Endodermal cell (in vitro differentiated cells): ENCODE data around the gene LDLRAD4. TPM values are rescaled to one million over a fixed set of nuclear protein-coding genes. Genes with fewer than 3 reads are reported as not detected.
A peak's percentile ranks its signal among the peaks of the same experiment; 100 is the strongest.

Experiments
- DNase-seq: peaks from one replicate; pipeline ENCODE4 v3.0.0-alpha.2; 2017
- H3K27ac ChIP-seq: 2 replicates; pipeline ENCODE4 v1.5.1; 2013; ENCODE audit warnings: mild to moderate bottlenecking, low read depth, low read length, moderate library complexity
- H3K27me3 ChIP-seq: 2 replicates; pipeline ENCODE4 v1.6.1; 2013; ENCODE audit warnings: mild to moderate bottlenecking, low read length, moderate library complexity; ENCODE audit not compliant: insufficient read depth, control insufficient read depth, poor library complexity, severe bottlenecking
- H3K36me3 ChIP-seq: 2 replicates; pipeline ENCODE4 v1.7.0; 2013; ENCODE audit warnings: mild to moderate bottlenecking, low read length, moderate library complexity; ENCODE audit not compliant: control insufficient read depth, insufficient read depth
- H3K4me1 ChIP-seq: one replicate; pipeline ENCODE4 v1.7.0; 2013; ENCODE audit warnings: low read length; ENCODE audit not compliant: control insufficient read depth, insufficient read depth
- H3K4me3 ChIP-seq: 2 replicates; pipeline ENCODE4 v1.5.1; 2013; ENCODE audit warnings: mild to moderate bottlenecking, low read length, moderate library complexity
- H3K9ac ChIP-seq: 2 replicates; pipeline ENCODE4 v1.6.1; 2013; ENCODE audit warnings: mild to moderate bottlenecking, low read length, moderate library complexity; ENCODE audit not compliant: poor library complexity, severe bottlenecking; ENCODE audit errors: extremely low read depth
- H3K9me3 ChIP-seq: 2 replicates; pipeline ENCODE4 v1.6.1; 2013; ENCODE audit warnings: mild to moderate bottlenecking, low read length, moderate library complexity; ENCODE audit not compliant: control insufficient read depth
- H3K27ac Mint-ChIP-seq: 2 replicates; pipeline ENCODE4 v1.8.0; 2020; ENCODE audit warnings: mixed read lengths
- H3K27me3 Mint-ChIP-seq: 2 replicates; pipeline ENCODE4 v1.8.0; 2021; ENCODE audit warnings: mild to moderate bottlenecking, mixed read lengths; ENCODE audit not compliant: insufficient read depth
- H3K36me3 Mint-ChIP-seq: 2 replicates; pipeline ENCODE4 v1.8.0; 2020; ENCODE audit warnings: low read depth, mixed read lengths
- H3K4me1 Mint-ChIP-seq: 2 replicates; pipeline ENCODE4 v1.8.0; 2020; ENCODE audit warnings: mixed read lengths
- H3K4me3 Mint-ChIP-seq: 2 replicates; pipeline ENCODE4 v1.8.0; 2020; ENCODE audit warnings: mild to moderate bottlenecking, moderate library complexity, mixed read lengths
- H3K9me3 Mint-ChIP-seq: 2 replicates; pipeline ENCODE4 v1.8.0; 2020; ENCODE audit warnings: mild to moderate bottlenecking, mixed read lengths
- WGBS, 2 experiments: methylation state at CpG; one replicate each; pipeline versions ENCODE4 v1.1.5 to v1.1.7; 2013; ENCODE audit warnings: missing lambda C conversion rate in 2 of 2, mixed read lengths in 1 of 2; ENCODE audit not compliant: insufficient coverage in 1 of 2, insufficient read length in 1 of 2; 5-methylcytosine and 5-hydroxymethylcytosine counted together
- total RNA-seq, 2 donors: library from RNA; stranded (reverse); fragmentation: NEBNext Ultra II Directional in 1 of 2; extraction: Animal tissue kit (Norgen Biotek cat#: 25700) in 1 of 2; gene quantifications; 2 replicates in 1 of 2; 3 replicates in 1 of 2; pipeline ENCODE4 v1.2.1, GENCODE V29; 2021
- TF ChIP-seq, protein P1 (sequence below): fragments of 200-600 bp; sonication (generic); conservative IDR thresholded peaks from 2 replicates; pipeline ENCODE4 v1.5.0; 2021; ENCODE audit warnings: antibody characterized with exemption, mild to moderate bottlenecking

Gene LDLRAD4
- total RNA-seq, 2 donors from 2014 or later, result 14.9 to 15.1 TPM

DNA sequence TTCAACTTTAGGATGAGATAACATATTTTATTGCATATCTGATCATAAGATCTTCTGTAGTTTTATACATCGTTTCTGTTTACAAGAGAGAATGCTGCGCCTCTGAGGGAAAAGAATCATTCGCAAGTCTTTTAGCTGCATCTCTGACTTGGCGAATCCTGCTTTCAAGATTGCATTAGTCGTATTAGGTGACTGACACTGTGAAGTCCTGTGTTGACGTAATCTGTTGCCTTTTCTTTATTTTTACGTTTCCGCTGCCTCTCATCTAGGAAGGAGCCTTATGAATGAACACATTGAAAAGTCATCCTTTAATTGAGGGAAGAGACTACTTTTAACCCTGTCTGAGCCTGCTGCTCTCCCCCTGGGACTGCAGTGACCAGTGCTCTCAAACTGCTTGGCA, 101.5 kb downstream of the LDLRAD4 start:
- Mint-ChIP-seq H3K4me3 (no peak overlapping the region), H3K27ac (no peak overlapping the region), H3K36me3 (peaks cover 10% of the 10 kb centered on the region), H3K27me3 (no peaks in the 10 kb centered on the region), H3K9me3 (peaks cover 18% of the 10 kb centered on the region), H3K4me1 (peaks cover 10% of the 10 kb centered on the region)
- TF ChIP-seq, protein P1, sequence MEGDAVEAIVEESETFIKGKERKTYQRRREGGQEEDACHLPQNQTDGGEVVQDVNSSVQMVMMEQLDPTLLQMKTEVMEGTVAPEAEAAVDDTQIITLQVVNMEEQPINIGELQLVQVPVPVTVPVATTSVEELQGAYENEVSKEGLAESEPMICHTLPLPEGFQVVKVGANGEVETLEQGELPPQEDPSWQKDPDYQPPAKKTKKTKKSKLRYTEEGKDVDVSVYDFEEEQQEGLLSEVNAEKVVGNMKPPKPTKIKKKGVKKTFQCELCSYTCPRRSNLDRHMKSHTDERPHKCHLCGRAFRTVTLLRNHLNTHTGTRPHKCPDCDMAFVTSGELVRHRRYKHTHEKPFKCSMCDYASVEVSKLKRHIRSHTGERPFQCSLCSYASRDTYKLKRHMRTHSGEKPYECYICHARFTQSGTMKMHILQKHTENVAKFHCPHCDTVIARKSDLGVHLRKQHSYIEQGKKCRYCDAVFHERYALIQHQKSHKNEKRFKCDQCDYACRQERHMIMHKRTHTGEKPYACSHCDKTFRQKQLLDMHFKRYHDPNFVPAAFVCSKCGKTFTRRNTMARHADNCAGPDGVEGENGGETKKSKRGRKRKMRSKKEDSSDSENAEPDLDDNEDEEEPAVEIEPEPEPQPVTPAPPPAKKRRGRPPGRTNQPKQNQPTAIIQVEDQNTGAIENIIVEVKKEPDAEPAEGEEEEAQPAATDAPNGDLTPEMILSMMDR, result no peak
- no peak for DNase-seq
- Histone ChIP-seq H3K4me3 (no peak overlapping the region), H3K9ac (no peak overlapping the region), H3K27ac (no peak overlapping the region), H3K4me1 (no peaks in the 10 kb centered on the region), H3K9me3 (peaks cover 13% of the 10 kb centered on the region), H3K36me3 (no peaks in the 10 kb centered on the region), H3K27me3 (no peaks in the 10 kb centered on the region)
- 85 to 92% methylated on average over 8 of the region's 8 CpGs for WGBS, 2 experiments

DNA sequence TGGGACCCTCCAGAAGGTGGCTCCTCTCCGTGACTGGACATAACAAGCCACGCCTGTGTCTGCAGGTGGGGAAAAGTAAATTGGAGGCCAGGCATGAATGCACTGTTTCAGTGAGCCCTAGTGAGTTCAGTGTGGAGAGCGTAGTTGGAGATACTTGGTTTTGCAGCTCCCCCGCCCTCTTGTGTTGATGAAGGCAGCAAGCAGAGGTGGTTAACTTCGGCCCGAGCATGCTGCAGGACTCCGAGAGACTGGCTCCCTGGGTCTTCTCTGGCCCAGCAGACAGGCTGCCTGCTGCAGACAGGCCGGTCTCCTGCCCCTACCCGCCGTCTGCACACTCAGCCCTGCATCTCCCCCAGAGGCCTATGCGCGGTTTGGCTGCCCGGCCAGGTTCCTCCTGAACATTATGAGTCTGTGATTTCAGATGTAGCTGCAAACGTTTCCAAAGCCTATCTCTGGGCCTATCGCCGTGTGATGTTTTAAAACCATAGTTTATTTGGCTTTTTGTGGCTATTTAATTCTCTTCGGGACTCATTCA, 102.4 kb downstream of the LDLRAD4 start:
- Mint-ChIP-seq H3K36me3 (peaks cover 5% of the 10 kb centered on the region), H3K27me3 (no peaks in the 10 kb centered on the region), H3K4me1 (peaks cover 15% of the 10 kb centered on the region), H3K4me3 (no peak overlapping the region), H3K27ac (no peak overlapping the region), H3K9me3 (peaks cover 10% of the 10 kb centered on the region)
- Histone ChIP-seq H3K4me1 (no peaks in the 10 kb centered on the region), H3K36me3 (no peaks in the 10 kb centered on the region), H3K9ac (no peak overlapping the region), H3K27me3 (no peaks in the 10 kb centered on the region), H3K9me3 (peaks cover 9% of the 10 kb centered on the region), H3K27ac (no peak overlapping the region), H3K4me3 (no peak overlapping the region)
- no peak for DNase-seq
- 85 to 94% methylated on average over 5 to 17 of the region's 17 CpGs for WGBS, 2 experiments
- TF ChIP-seq, protein P1, result peak; percentile 33

DNA sequence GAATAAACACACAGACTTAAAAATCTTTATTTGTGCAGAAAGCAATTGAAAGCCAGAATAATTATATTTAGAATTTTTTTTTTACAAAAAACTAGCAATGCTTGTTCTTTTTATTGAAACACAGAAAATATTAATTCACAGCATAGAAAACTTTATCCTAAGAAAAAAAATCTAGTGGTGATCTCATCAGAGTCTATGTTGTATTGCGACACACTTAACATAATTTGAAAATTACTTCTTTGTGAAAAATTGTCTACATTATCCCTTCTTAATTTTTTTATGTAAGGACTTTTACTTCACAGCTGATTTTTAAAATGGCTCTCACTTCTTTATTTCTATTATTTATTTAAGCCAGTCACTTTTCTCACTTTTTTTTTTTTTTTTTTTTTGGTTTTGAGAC, 103.4 kb downstream of the LDLRAD4 start:
- no peaks in the 10 kb centered on the region for H3K9me3 ChIP-seq
- TF ChIP-seq, protein P1, result no peak
- Mint-ChIP-seq H3K4me3 (no peak overlapping the region), H3K4me1 (peaks cover 20% of the 10 kb centered on the region), H3K36me3 (no peaks in the 10 kb centered on the region), H3K27me3 (no peaks in the 10 kb centered on the region), H3K9me3 (peaks cover under 1% of the 10 kb centered on the region), H3K27ac (no peak overlapping the region)
- no peak overlapping the region for H3K4me3 ChIP-seq
- H3K4me1 ChIP-seq, result no peaks in the 10 kb centered on the region
- DNase-seq, result no peak
- no CpG with 5 or more reads among the region's 1 CpG for WGBS, 2 experiments
- H3K27me3 ChIP-seq, result no peaks in the 10 kb centered on the region
- no peaks in the 10 kb centered on the region for H3K36me3 ChIP-seq
- no peak overlapping the region for H3K27ac ChIP-seq
- no peak overlapping the region for H3K9ac ChIP-seq
